Keratinocyte (primary cell): Measurements from ENCODE around the gene NPS.

Experiments used
- EZH2 ChIP-seq: IDR thresholded peaks from one replicate; pipeline ENCODE4 v1.6.1; 2012; ENCODE audit warnings: inconsistent platforms, mild to moderate bottlenecking, low read length, moderate library complexity
- TF ChIP-seq, protein P1 (sequence below), 3 experiments: IDR thresholded peaks in 1 of 3; conservative IDR thresholded peaks in 1 of 3; optimal IDR thresholded peaks in 1 of 3; 2 replicates in 2 of 3; 3 replicates in 1 of 3; pipeline versions ENCODE3 to v1.5.1; 2011; ENCODE audit warnings: low read length in 3 of 3, mild to moderate bottlenecking in 3 of 3, moderate library complexity in 2 of 3, control low read depth in 1 of 3, inconsistent platforms in 1 of 3; ENCODE audit not compliant: insufficient read depth in 2 of 3; ENCODE audit errors: extremely low read depth in 1 of 3

DNA sequence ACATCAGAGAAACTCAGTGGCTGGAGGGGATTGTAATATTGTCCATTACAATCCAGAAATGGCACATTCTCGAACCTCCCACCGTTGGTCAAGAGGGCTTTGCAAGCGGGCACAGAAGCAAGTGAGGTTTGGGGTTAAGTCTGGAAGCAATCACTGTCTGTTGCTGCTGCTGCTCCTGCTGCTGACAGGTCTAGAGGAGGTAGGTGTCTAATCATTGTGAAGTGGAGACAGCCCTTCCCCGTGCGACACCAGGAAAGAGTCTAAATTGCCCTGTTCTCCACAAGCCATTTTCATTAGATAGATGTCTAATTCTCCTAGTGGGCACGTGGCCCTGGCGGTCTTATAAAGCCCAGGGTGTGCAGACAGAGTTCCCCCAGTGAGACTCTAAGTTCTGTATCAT, 43.5 kb downstream of the NPS start:
- TF ChIP-seq, protein P1, sequence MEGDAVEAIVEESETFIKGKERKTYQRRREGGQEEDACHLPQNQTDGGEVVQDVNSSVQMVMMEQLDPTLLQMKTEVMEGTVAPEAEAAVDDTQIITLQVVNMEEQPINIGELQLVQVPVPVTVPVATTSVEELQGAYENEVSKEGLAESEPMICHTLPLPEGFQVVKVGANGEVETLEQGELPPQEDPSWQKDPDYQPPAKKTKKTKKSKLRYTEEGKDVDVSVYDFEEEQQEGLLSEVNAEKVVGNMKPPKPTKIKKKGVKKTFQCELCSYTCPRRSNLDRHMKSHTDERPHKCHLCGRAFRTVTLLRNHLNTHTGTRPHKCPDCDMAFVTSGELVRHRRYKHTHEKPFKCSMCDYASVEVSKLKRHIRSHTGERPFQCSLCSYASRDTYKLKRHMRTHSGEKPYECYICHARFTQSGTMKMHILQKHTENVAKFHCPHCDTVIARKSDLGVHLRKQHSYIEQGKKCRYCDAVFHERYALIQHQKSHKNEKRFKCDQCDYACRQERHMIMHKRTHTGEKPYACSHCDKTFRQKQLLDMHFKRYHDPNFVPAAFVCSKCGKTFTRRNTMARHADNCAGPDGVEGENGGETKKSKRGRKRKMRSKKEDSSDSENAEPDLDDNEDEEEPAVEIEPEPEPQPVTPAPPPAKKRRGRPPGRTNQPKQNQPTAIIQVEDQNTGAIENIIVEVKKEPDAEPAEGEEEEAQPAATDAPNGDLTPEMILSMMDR (optimal IDR thresholded peaks at IDR 0.05 in 1 of 3, IDR thresholded peaks at IDR 0.05 in 1 of 3, conservative IDR thresholded peaks at IDR 0.05 in 1 of 3; ENCODE audit: extremely low read depth in 1 of 3, insufficient read depth in 2 of 3, low read length in 3 of 3): no peak
- TF ChIP-seq EZH2: no peak
